ENCODE results near the gene INAVA.

Gene INAVA

GRCh38 chr1:200894712-200895442 is at the start of gene INAVA:
TSS of gene INAVA (plus strand) at chr1:200894900. CDS start at chr1:200898401, 3,501 bp downstream.
- no peak for DNase-seq

- no peak for DNase-seq
Measured at GRCh38 chr1:200845360-200845759, 49.3 kb upstream of the INAVA start.

- no peak for DNase-seq
Measured at GRCh38 chr1:200846398-200846797, 48.3 kb upstream of the INAVA start.

GRCh38 chr1:200849430-200849829 is 45.3 kb upstream of the INAVA start:
- DNase-seq = no peak

GRCh38 chr1:200850554-200850953 is 44.1 kb upstream of the INAVA start:
- DNase-seq = no peak

- DNase-seq = no peak
Measured at GRCh38 chr1:200856716-200857357, 37.9 kb upstream of the INAVA start.

GRCh38 chr1:200857804-200858203 is 36.9 kb upstream of the INAVA start:
- no peak for DNase-seq

- no peak for DNase-seq
Measured at GRCh38 chr1:200861937-200862647, 32.6 kb upstream of the INAVA start.

- DNase-seq = no peak
Measured at GRCh38 chr1:200862713-200863415, 31.8 kb upstream of the INAVA start.

GRCh38 chr1:200866116-200866515 is 28.6 kb upstream of the INAVA start:
- DNase-seq = no peak

GRCh38 chr1:200866521-200866920 is 28.2 kb upstream of the INAVA start:
- DNase-seq = peak; percentile 68

- no peak for DNase-seq
Measured at GRCh38 chr1:200867018-200867811, 27.5 kb upstream of the INAVA start.

- DNase-seq = no peak
Measured at GRCh38 chr1:200869376-200869752, 25.3 kb upstream of the INAVA start.

GRCh38 chr1:200869753-200870391 is 24.8 kb upstream of the INAVA start:
- DNase-seq = peak; percentile 80

GRCh38 chr1:200872446-200873115 is 22.1 kb upstream of the INAVA start, which contains the start of gene GPR25:
TSS of gene GPR25 (plus strand) at chr1:200872981. CDS start at chr1:200873038, 57 bp downstream.
- DNase-seq = no peak

- no peak for DNase-seq
Measured at GRCh38 chr1:200873116-200873670, 21.5 kb upstream of the INAVA start.

GRCh38 chr1:200873671-200874397 is 20.9 kb upstream of the INAVA start:
- no peak for DNase-seq

GRCh38 chr1:200874694-200875093 is 20.0 kb upstream of the INAVA start:
- no peak for DNase-seq

GRCh38 chr1:200875416-200875815 is 19.3 kb upstream of the INAVA start:
- DNase-seq = no peak

GRCh38 chr1:200877010-200877409 is 17.7 kb upstream of the INAVA start:
- no peak for DNase-seq
